Amniotic stem cell (primary cell): ENCODE data around the gene C19orf73.
A peak's percentile ranks its signal among the peaks of the same experiment; 100 is the strongest.
"Not testable (repeated sequence)": the region's sequence is repeated elsewhere in the genome, so short reads cannot be mapped to it uniquely, and the experiment has no call there.

Source experiments
- DNase-seq: peaks from one replicate; lab custom pipeline; 2025; lab: John Stamatoyannopoulos, UW

The C19orf73 gene

DNA sequence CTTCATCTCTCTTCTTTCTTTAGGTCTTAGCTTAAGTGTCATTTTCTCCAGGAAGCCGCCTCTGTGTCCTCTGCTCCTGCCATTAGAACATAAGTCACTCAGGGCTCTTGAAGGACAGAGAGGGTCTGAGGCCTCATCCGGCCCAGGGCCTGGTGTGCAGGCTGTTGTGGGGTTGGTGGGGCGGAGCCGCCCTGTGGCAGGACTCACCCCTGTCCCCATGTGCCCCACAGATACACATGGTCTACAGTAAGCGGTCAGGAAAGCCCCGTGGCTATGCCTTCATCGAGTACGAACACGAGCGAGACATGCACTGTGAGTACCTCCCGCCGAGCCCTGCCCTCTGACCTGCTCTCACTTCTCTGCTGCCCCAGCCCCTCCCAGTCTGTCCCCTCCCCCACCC, 17.8 kb downstream of the C19orf73 start:
- DNase-seq, result no peak

GRCh38 chr19:49098795-49099194, 20.1 kb downstream of the C19orf73 start:
- no peak for DNase-seq

DNA sequence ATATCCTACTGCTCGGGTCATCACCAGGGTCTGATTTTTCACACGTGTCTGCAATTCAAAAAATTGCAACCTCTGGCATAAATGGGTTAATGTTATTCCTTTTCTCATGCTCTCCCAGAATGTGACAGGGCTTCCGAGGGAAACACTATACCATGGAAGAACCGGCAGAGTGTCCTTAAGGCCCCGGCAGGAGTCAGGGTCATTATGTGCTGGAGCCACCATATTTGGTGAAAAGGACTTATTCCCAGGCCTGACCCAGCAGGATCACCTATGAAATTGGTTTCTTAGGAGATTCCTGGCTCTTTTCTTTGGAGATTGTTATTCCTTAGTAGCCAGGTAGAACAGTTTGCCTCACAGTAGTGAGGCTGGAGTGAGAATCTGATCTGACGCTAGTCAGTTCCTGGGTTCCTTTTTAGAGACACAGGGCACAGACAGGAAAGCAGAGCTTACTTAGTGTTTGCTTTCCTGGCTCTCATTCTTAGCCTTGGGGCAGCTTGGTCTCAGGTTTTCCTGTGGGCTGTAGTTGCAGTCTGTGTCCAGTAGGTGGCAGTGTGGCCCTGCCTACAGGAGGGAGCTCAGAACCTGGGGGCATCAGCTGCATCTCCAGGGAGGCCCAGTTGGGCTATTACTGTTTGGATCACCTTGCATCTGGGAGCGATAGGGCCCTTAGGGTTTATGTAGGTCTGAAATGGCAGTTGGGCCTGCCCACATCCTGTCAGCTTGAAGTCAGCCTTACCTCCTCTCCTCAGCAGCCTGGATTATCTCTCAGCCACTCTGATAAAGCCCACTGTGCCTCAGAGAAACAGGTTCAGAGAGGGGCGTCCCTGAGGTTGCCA, 21.3 kb downstream of the C19orf73 start:
- DNase-seq, result peak; percentile 50

DNA sequence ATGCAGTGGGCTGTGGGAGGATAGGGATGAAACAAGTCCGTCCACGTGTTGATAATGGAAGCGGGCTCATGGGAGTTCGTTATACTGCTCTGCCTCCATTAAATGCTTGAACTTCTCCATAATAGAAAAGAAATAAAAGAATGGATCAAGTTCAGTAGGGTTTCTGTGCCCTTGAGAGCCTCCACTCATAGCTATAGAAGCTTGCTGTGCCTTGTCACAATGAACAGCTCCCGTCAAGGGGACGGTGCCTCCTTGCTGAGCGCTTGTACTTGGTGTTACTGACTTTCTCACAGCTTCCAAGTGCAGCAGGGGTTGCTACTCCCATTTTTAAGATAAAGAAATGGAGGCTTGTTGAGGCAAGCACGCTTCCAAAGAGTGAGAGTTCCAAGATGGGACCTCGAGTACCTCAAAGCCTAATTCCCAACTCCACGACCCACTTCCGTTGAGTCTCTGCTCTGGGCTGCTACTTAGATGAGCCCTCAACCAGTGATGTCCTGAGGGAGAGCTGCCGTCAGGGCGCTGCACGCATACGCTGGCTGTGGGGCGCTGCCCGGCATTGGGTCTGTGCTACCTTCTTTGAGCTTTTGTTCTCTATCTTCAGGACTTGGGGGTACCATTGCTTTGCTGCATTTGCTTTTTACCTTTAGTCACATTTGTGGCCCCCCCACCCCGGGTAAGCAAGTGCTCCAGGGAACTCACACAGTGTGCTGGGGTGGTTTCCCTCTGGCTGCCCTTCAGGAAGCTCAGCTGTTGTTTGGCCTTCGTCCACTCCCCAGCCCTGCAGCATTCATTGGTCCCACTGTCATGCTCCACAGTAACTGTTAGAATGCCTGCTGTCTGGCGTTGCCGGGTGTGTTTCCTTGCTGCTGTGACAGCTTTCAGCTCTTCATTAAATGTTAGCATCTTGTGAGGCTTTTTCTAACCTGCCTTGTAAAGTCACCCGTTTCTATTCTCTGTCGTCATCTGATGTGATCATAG, 24.1 kb downstream of the C19orf73 start:
- no peak for DNase-seq

DNA sequence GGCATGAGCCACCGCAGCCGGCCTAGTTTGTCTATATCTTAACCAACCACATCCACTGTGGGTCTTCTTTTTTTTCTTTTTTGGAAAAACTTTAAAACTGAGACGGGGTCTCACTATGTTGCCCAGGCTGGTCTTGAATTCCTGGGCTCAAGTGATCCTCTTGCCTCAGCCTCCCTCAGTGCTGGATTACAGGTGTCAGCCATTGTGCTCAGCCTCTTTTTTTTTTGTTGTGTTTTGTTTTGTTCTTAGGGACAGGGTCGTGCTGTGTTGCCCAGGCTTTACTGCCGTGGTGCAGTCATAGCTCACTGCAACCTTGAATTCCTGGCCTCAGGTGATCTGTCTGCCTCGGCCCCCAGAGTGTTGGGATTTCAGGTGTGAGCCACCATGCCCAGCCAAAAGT, 26.3 kb downstream of the C19orf73 start:
- no peak for DNase-seq

- no peak for DNase-seq
Observed at GRCh38 chr19:49091391-49092038, 27.4 kb downstream of the C19orf73 start.

DNA sequence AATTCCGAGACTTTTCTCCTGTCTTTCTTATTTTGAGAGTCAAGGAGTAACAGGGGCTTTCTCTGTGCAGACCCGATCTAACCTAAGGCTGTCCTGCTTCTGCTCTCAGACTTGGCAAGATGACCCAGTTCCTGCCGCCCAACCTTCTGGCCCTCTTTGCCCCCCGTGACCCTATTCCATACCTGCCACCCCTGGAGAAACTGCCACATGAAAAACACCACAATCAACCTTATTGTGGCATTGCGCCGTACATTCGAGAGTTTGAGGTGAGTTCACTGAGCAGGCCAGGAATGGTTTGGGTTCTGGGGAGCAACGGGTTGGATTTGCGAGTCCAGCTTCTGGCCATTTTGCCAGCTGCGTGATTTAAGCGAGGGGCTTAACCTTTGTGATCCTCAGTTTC, 32.6 kb downstream of the C19orf73 start:
- DNase-seq, result no peak

DNA sequence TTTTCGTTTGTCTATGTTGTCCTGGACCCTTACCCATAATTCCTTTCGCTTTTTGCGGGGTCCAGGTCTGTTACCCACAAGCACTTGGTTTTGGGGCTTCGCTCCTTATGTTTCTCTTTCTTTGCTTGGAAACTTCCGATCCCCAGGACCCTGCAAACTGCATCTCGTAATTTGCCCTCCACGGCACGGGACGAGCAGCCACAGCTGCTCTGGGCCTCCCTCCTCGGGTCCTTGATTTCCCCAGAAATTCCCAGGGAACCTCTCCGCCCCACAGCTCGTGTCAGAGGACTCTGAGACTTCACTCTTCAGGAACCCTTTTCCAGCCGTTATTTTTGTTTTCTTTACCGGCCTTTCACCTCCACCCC, 33.1 kb downstream of the C19orf73 start:
- DNase-seq, result no peak

DNA sequence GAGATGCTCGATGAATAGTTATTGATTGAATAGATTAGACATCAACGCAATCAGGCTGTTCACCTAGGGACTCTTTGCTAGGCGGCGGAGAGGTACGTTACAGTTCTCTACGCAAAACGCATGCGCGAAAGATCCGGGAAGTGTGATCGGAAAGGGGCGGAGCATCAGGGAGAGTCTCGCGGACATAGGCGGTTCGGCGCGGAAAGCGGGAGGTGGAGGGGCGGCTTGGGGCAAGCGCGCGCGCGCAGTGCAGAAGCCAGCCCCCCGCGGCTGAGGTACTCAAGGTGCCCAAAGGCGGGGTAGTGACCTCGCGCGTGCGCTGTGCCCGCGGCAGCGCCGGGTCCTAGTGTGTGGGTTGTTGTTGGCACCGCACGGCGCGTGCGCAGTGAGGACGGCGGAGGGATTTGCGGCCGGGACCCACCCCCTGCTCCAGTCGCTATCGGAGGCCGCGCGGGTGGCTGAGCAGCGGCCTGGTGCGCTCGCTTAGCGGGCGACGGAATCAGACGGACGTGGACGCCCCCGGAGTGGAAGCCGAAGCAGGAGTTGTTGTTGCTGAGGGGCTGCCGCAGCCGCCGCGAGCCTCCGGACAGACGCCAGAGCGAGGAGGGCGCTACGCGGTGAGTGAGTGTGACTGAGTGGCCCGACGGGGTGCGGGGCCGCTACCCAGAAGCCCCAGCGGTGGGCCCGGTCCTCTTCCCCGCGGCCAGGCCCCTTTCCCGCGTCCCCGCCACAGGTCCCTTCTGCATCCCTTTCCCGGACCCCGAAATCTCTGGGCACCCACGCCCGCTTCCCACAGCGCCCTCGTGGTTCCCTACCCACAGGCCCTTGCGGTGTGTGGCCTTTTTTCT, 33.7 kb downstream of the C19orf73 start, which contains the start of gene SNRNP70:
Gene SNRNP70 (plus strand): TSS at position 432 of the 848 bp plus-strand sequence. CDS start 964 bp downstream, outside the sequence.
- peak; percentile 98 for DNase-seq

DNA sequence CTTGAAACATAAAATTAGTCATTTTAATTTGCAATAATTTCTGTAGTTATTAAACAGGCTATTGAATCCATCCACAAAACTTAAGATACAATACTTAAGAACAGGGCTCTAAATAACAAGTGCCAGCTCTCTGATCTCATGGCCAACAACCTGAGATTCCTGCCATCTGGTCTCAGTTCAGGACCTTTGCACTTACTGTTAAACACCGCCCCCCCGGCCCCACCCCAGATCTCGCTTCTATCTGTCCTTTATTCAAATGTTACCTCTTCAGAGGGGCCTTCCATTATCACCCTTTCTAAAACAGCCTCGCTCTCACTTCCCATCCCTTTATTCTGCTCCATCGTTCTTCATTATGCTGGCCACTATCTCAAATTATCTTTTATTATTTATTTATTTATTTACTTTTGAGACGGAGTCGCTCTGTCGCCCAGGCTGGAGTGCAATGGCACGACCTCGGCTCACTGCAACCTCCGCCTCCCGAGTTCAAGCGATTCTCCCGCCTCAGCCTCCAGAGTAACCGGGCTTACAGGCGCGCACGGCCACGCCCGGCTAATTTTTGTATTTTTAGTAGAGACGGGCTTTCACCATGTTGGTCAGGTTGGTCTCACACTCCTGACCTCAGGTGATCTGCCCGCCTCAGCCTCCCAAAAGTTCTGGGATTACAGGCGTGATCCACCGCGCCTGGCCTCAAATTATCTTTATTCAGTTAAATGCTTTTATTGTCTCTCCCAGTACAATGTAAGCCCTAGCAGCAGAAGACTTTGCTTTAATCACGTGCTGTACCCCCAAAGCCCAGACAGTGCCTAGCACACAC, 34.5 kb downstream of the C19orf73 start:
- no peak for DNase-seq

DNA sequence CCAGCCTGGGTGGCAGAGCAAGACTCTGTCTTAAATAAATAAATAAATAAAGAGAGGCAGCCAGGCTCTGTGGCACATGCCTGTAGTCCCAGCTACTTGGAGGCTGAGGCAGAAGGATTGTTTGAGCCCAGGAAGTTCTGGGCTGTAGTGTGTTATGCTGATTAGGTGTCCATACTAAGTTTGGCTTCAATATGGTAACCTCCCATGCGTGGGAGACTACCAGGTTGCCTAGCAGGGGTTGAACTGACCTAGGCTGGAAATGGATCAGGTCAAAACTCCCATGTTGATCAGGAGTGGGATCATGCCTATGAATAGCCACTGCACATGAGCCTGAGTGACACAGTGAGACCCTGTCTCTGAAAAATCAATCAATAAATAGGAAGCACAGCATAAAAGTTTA, 37.7 kb downstream of the C19orf73 start:
- no peak for DNase-seq

DNA sequence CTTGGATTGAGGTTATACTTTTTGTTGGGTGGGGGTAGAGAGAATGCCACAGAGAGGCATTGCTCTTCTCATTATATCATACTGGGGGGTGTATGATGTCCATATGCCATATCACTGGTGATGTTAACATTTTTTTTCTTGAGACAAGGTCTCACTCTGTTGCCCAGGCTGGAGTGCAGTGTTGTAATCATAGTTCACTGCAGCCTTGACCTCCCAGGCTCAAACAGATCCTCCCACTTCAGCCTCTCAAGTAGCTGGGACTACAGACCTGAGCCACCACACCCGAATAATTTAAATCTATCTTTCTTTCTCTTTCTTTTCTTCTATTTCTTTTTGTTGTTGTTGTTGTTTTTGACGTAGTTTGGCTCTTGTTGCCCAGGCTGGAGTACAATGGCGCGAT, 38.6 kb downstream of the C19orf73 start:
- no peak for DNase-seq

- not testable (repeated sequence) for DNase-seq
Observed at GRCh38 chr19:49074869-49075268, 44.1 kb downstream of the C19orf73 start.

DNA sequence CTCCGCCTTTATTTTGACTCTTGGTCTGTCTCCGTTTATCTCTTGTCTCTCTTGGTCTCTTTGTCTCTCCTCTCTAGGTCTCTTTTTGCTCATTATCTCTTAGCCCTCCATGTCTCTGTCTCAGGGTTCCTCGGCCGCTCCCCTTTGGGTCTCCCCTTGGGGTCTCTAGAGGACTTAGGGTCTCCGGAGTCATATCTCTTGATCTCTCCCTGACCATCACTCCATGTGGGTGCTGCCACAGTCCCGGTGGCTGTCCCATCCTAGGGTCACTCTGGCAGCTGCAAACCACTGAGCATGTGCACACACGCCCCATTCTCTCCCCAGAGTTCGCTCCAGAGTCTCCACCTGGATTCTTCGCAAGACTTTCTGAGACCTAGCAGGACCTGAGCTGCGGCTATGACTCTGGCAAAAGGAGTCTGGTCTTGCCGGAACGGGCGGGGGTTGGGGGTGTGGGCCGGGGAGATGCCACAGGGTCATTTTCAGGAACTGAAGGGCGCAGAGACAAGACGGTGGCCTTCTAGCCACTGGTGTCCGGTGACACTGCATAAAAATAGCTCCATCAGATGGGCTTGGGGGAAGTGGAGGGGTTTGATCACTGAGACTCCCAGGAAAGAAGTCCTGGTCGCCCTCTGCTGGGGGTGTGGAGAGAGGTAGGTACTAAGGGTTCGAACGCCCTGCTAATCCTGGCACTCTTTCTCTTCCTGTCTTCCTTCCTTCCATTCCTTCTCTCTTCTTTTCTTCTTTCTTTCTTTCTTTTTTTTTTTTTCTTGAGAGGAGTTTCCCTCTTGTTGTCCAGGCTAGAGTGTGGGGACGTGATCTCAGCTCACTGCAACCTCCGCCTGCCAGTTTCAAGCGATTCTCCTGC, 45.2 kb downstream of the C19orf73 start:
- no peak for DNase-seq

DNA sequence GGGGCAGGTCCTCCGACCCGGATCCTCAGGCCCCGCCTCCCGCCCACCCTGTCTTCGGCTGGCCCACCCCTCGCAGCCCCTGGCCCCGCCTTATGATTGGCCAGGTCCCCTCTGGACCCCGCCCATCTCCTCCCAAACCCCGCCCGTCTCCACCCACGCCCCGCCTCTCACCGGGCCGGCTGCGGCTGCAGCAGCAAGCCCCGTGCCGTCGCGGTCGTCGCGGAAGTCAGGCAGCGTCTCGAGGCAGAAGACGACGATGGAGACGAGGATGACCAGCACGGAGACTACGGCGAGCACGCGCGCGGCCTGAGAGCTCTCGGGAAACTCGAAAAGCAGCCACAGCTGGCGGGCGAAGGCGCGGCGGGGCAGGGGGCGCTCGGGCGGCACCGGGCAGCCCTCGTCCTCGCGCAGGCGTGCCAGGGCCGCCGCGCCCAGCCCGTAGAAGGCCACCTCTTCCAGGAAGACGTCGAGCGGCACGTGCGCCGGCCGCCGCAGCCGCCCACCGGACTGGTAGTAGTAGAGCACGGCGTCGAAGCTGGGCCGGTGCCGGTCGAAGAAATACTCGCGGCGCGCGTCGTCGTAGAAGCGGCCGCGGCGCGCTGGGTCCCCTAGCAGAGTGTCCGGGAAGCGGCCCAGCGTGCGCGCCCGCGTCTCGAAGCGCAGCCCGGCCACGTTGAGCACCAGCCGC, 46.9 kb downstream of the C19orf73 start:
- no peak for DNase-seq

GRCh38 chr19:49070416-49070815, 48.5 kb downstream of the C19orf73 start:
- DNase-seq, result no peak

GRCh38 chr19:49069026-49069425, 49.9 kb downstream of the C19orf73 start:
- DNase-seq, result no peak
